Measurements from ENCODE around the gene ARHGAP42.

ARHGAP42 gene

GRCh38 chr11:100800202-100800601 lies 113.1 kb downstream of the ARHGAP42 start:
- no peak for TF ChIP-seq CTCF (IDR thresholded peaks at IDR 0.05)

GRCh38 chr11:100801225-100801999 lies 114.3 kb downstream of the ARHGAP42 start:
- TF ChIP-seq CTCF (IDR thresholded peaks at IDR 0.05) = 0 out of 2 replicates have a peak, but pooled peaks have one; percentile 6

GRCh38 chr11:100805506-100806199 lies 118.6 kb downstream of the ARHGAP42 start:
- TF ChIP-seq CTCF (IDR thresholded peaks at IDR 0.05) = no peak

- TF ChIP-seq CTCF (IDR thresholded peaks at IDR 0.05) = no peak
These were observed 119.2 kb downstream of the ARHGAP42 start for GRCh38 chr11:100806296-100806695.

GRCh38 chr11:100808904-100809491 lies 121.9 kb downstream of the ARHGAP42 start:
- no peak for TF ChIP-seq CTCF (IDR thresholded peaks at IDR 0.05)

GRCh38 chr11:100810146-100810545 lies 123.1 kb downstream of the ARHGAP42 start:
- TF ChIP-seq CTCF (IDR thresholded peaks at IDR 0.05) = no peak

GRCh38 chr11:100810666-100811065 lies 123.6 kb downstream of the ARHGAP42 start:
- no peak for TF ChIP-seq CTCF (IDR thresholded peaks at IDR 0.05)
